ENCODE data around the gene ZNF81. TPM values are rescaled to one million over a fixed set of nuclear protein-coding genes. Genes with fewer than 3 reads are reported as not detected.

The ZNF81 gene
- total RNA-seq, 1 experiment from 2014 or later, result 4.4 TPM

DNA sequence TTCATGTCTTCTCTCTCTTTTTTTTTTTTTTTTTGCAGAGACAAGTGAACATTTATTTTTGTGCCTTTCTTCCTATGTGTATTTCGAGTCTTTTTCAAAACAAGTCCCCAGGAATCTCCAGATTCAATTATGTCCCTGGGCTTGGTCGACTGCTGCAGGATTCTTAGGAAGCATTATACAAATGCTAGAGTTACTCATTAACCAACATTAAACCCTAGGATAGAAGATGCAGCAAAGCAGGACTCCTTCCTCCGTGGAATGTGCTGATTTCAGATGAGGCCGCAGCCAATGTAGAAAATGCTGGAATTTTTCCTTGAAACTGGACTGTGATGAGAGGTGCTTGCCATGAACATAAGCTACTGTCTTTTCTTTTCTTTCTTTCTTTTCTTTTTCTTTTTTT, 3.4 kb downstream of the ZNF81 start:
- Histone ChIP-seq H3K79me2 (ENCODE audit: low read length) (peaks cover 26% of the 10 kb centered on the region), H3K36me3 (ENCODE audit: low read depth, low read length) (no peaks in the 10 kb centered on the region), H3K4me1 (ENCODE audit: insufficient read depth, low read length) (peaks cover 12% of the 10 kb centered on the region), H3K27me3 (ENCODE audit: low read length) (no peaks in the 10 kb centered on the region), H3K4me3 (ENCODE audit: low read length) (no peak overlapping the region), H3K27ac (ENCODE audit: low read length) (no peak overlapping the region), H3K9me3 (ENCODE audit: low read length) (no peaks in the 10 kb centered on the region), H3K9me2 (replicated peaks; ENCODE audit: low read length) (no peaks in the 10 kb centered on the region), H2AFZ (ENCODE audit: low read length) (no peak overlapping the region), H4K20me1 (ENCODE audit: low read length) (no peaks in the 10 kb centered on the region), H3F3A (ENCODE audit: low read length, unreplicated experiment) (no peaks in the 10 kb centered on the region), H3K9ac (ENCODE audit: low read length) (no peak overlapping the region), H3K4me2 (ENCODE audit: low read length) (no peak overlapping the region)
- DNase-seq, result no peak
- ChIA-PET POLR2A (ENCODE audit: unreplicated experiment) (interaction anchor here (0.6 kb wide), 1 partner anchor 1065 kb away, joined by 4 read pairs; no protein-coding TSS in a partner anchor), CTCF (interaction anchor here (0.6 kb wide), 1 partner anchor 458 kb away, joined by 4 read pairs; no protein-coding TSS in a partner anchor)
- intact Hi-C loops (cut with micrococcal nuclease), result no loop called here
- BruUV-seq (replicated peaks), result no TSS peak
- TF ChIP-seq EZH2 (IDR thresholded peaks at IDR 0.05; ENCODE audit: low read length, unreplicated experiment) (no peak), EZH2phosphoT487 (IDR thresholded peaks at IDR 0.05; ENCODE audit: borderline replicate concordance, low read length) (no peak)
- TF ChIP-seq, protein P1, sequence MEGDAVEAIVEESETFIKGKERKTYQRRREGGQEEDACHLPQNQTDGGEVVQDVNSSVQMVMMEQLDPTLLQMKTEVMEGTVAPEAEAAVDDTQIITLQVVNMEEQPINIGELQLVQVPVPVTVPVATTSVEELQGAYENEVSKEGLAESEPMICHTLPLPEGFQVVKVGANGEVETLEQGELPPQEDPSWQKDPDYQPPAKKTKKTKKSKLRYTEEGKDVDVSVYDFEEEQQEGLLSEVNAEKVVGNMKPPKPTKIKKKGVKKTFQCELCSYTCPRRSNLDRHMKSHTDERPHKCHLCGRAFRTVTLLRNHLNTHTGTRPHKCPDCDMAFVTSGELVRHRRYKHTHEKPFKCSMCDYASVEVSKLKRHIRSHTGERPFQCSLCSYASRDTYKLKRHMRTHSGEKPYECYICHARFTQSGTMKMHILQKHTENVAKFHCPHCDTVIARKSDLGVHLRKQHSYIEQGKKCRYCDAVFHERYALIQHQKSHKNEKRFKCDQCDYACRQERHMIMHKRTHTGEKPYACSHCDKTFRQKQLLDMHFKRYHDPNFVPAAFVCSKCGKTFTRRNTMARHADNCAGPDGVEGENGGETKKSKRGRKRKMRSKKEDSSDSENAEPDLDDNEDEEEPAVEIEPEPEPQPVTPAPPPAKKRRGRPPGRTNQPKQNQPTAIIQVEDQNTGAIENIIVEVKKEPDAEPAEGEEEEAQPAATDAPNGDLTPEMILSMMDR (conservative IDR thresholded peaks at IDR 0.05; ENCODE audit: low read depth, low read length), result no peak
- ATAC-seq, result no peak

DNA sequence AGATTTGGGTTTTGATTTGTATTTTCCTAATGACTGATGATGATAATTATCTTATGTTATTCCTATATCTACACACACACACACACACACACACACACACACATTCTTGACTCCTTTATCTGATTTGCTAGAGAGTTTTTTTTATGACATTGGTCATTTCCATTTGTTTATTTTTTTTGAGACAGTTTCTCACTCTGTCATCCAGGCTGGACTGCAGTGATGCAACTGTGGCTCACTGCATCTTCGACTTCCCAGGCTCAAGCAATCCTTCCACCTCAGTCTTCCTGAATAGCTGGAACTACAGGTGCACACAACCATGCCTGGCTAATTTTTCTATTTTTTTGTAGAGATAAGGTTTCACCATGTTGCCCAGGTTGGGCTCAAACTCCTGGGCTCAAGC, 6.7 kb downstream of the ZNF81 start:
- Histone ChIP-seq H3K4me2 (ENCODE audit: low read length) (no peak overlapping the region), H3K4me3 (ENCODE audit: low read length) (no peak overlapping the region), H3K79me2 (ENCODE audit: low read length) (peaks cover 11% of the 10 kb centered on the region), H3K27ac (ENCODE audit: low read length) (no peak overlapping the region), H3K9me2 (replicated peaks; ENCODE audit: low read length) (no peaks in the 10 kb centered on the region), H3K27me3 (ENCODE audit: low read length) (no peaks in the 10 kb centered on the region), H3K9me3 (ENCODE audit: low read length) (no peaks in the 10 kb centered on the region), H4K20me1 (ENCODE audit: low read length) (no peaks in the 10 kb centered on the region), H3K4me1 (ENCODE audit: insufficient read depth, low read length) (no peaks in the 10 kb centered on the region), H3F3A (ENCODE audit: low read length, unreplicated experiment) (no peaks in the 10 kb centered on the region), H3K9ac (ENCODE audit: low read length) (no peak overlapping the region), H2AFZ (ENCODE audit: low read length) (no peak overlapping the region), H3K36me3 (ENCODE audit: low read depth, low read length) (no peaks in the 10 kb centered on the region)
- no TSS peak for BruUV-seq (replicated peaks)
- DNase-seq (no peak), ATAC-seq (no peak)
- ChIA-PET POLR2A (ENCODE audit: unreplicated experiment) (no interaction called here), CTCF (no interaction called here)
- intact Hi-C loops (cut with micrococcal nuclease), result no loop called here
- TF ChIP-seq, protein P1 (conservative IDR thresholded peaks at IDR 0.05; ENCODE audit: low read depth, low read length), result no peak
- TF ChIP-seq EZH2 (IDR thresholded peaks at IDR 0.05; ENCODE audit: low read length, unreplicated experiment) (no peak), EZH2phosphoT487 (IDR thresholded peaks at IDR 0.05; ENCODE audit: borderline replicate concordance, low read length) (no peak)

DNA sequence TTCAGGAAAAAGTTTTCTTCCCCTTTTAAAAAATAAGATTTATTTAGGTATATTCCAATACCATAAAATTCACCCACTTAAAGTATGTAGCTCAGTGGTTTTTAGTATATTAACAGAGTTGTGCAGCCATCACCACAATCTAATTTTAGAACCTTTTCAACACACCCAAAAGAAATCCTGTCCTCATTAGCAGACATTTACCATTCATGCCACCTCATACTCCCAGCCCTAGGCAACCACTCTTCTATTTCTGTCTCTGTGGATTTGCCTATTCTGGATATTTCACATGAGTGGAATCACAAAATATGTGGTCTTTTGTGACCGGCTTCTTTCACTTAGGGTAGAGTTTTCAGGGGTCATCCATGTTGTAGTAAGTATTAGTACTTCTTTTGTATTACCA, 7.4 kb downstream of the ZNF81 start:
- no peaks in the 10 kb centered on the region for H3K9me3 ChIP-seq (ENCODE audit: low read length)
- no peaks in the 10 kb centered on the region for H4K20me1 ChIP-seq (ENCODE audit: low read length)
- H3K4me2 ChIP-seq (ENCODE audit: low read length), result no peak overlapping the region
- ATAC-seq (no peak), DNase-seq (no peak)
- no peaks in the 10 kb centered on the region for H3F3A ChIP-seq (ENCODE audit: low read length, unreplicated experiment)
- intact Hi-C loops (cut with micrococcal nuclease), result no loop called here
- H3K9ac ChIP-seq (ENCODE audit: low read length), result no peak overlapping the region
- H3K9me2 ChIP-seq (replicated peaks; ENCODE audit: low read length), result no peaks in the 10 kb centered on the region
- no peak overlapping the region for H3K27ac ChIP-seq (ENCODE audit: low read length)
- H3K27me3 ChIP-seq (ENCODE audit: low read length), result no peaks in the 10 kb centered on the region
- ChIA-PET CTCF (no interaction called here), POLR2A (ENCODE audit: unreplicated experiment) (no interaction called here)
- H3K4me3 ChIP-seq (ENCODE audit: low read length), result no peak overlapping the region
- H3K4me1 ChIP-seq (ENCODE audit: insufficient read depth, low read length), result no peaks in the 10 kb centered on the region
- H2AFZ ChIP-seq (ENCODE audit: low read length), result no peak overlapping the region
- H3K36me3 ChIP-seq (ENCODE audit: low read depth, low read length), result no peaks in the 10 kb centered on the region
- no peak for TF ChIP-seq EZH2phosphoT487 (IDR thresholded peaks at IDR 0.05; ENCODE audit: borderline replicate concordance, low read length)
- TF ChIP-seq, protein P1 (conservative IDR thresholded peaks at IDR 0.05; ENCODE audit: low read depth, low read length), result no peak
- no peak for TF ChIP-seq EZH2 (IDR thresholded peaks at IDR 0.05; ENCODE audit: low read length, unreplicated experiment)
- no TSS peak for BruUV-seq (replicated peaks)
- 0 out of 2 replicates have a peak, but pooled peaks cover 5% of the 10 kb centered on the region for H3K79me2 ChIP-seq (ENCODE audit: low read length)

All from PC-3 (cell line).